Brain microvascular endothelial cell (primary cell): ENCODE measurements around the gene HNRNPH1.

Experiments used
- DNase-seq: peaks from one replicate; pipeline ENCODE4 v3.0.0-alpha.2; 2020
- H3K27ac ChIP-seq: fragments of 250-450 bp; sonication (Bioruptor Pico); 2 replicates; pipeline ENCODE4 v1.5.1; 2020; ENCODE audit warnings: mild to moderate bottlenecking, moderate library complexity
- H3K27me3 ChIP-seq: fragments of 250-450 bp; sonication (Bioruptor Pico); replicated peaks from 2 replicates; pipeline ENCODE4 v1.5.1; 2020; ENCODE audit warnings: mild to moderate bottlenecking
- H3K36me3 ChIP-seq: fragments of 250-450 bp; sonication (Bioruptor Pico); replicated peaks from 2 replicates; pipeline ENCODE4 v1.5.1; 2020; ENCODE audit warnings: mild to moderate bottlenecking
- H3K4me3 ChIP-seq: 2 replicates; pipeline ENCODE4 v1.5.1; 2011; ENCODE audit warnings: low read depth, mild to moderate bottlenecking, control low read depth, low read length, moderate library complexity
- CTCF ChIP-seq: IDR thresholded peaks from 2 replicates; pipeline ENCODE4 v1.5.1; 2011; ENCODE audit warnings: low read depth, mild to moderate bottlenecking, moderate library complexity, low read length, control low read depth, inconsistent platforms; ENCODE audit errors: missing control alignments
- in situ Hi-C: cut with HindIII; loops from 2 replicates; pipeline ENCODE4 v1.10.0; 2017; ENCODE audit warnings: low sequenced_read_pairs, low pct_ligation_motif_present

HNRNPH1 gene

GRCh38 chr5:179603308-179603707, 20.2 kb downstream of the HNRNPH1 start:
- in situ Hi-C loops: no loop called here
- H3K27ac ChIP-seq: no peak overlapping the region

DNA sequence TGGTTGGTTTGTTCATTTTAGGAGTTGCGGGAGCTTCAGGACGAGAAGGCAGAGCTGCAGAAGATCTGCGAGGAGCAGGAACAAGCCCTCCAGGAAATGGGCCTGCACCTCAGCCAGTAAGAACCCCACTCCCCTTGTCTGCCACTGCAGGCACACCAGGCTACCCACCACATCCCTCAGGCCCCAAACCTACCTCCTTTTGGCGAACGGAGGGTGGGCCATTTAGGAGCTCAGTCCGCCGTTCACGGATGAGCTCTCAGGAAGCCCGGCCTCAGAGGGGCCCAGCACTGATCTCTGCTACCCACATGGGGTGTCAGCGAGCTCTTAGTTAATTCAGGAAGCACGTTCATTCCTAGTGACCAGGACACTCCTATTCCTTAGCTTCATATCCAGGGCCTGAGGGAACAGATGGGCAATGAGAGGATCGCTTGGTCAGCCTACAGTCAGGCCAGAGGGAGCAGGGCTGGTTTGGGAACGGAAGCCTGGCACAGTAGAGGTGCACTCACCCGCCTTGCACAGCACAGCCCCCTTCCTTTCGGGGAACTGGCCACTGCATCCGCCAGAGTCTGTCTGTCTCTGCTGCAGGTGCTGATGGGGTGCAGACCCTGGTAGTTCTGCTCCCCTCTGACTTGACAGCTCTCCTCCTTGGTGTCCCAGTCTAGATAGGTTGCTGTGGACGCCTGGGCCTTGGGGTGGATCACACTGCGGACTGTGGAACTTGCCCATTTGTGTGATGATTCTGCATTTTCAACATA, 21.4 kb downstream of the HNRNPH1 start:
- no peak for TF ChIP-seq CTCF
- Histone ChIP-seq H3K4me3 (no peak overlapping the region), H3K27ac (no peak overlapping the region), H3K27me3 (no peaks in the 10 kb centered on the region), H3K36me3 (peaks cover 67% of the 10 kb centered on the region)
- DNase-seq: no peak
- in situ Hi-C loops: no loop called here

More at GRCh38 chr5:179603308-179603707, 20.2 kb downstream of the HNRNPH1 start:
- Histone ChIP-seq H3K4me3 (no peak overlapping the region), H3K36me3 (peaks cover 61% of the 10 kb centered on the region), H3K27me3 (no peaks in the 10 kb centered on the region)
- no peak for TF ChIP-seq CTCF
- DNase-seq: no peak

GRCh38 chr5:179599973-179600372, 23.5 kb downstream of the HNRNPH1 start:
- peaks cover 62% of the 10 kb centered on the region for H3K36me3 ChIP-seq
- H3K27ac ChIP-seq: no peak overlapping the region
- in situ Hi-C loops: no loop called here
- no peak overlapping the region for H3K4me3 ChIP-seq
- no peak for DNase-seq
- no peak for TF ChIP-seq CTCF
- no peaks in the 10 kb centered on the region for H3K27me3 ChIP-seq

DNA sequence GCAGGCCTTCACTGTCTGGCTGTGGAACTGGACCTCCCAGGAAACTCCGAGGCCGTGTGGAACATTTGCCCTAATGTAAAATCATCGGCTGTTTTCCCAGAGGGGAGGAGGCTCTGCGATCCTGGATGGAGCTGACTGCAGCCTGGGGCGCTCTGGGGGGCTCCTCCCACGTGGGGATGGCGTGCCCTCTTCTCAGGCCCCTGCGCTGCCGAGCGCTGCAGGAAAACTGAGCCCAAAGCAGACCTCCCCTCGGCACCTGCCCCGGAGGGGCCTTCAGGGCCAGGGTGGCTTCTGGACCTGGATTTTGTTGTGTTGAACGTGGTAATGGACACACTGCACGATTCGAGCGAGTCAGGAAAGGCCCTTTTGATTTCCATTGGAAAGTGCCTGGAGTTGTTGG, 23.9 kb downstream of the HNRNPH1 start:
- DNase-seq: no peak
- Histone ChIP-seq H3K36me3 (peaks cover 64% of the 10 kb centered on the region), H3K4me3 (no peak overlapping the region), H3K27me3 (no peaks in the 10 kb centered on the region), H3K27ac (no peak overlapping the region)
- in situ Hi-C loops: no loop called here
- no peak for TF ChIP-seq CTCF

GRCh38 chr5:179599100-179599499, 24.4 kb downstream of the HNRNPH1 start:
- DNase-seq: no peak

More at GRCh38 chr5:179599100-179599499, 24.4 kb downstream of the HNRNPH1 start:
- H3K36me3 ChIP-seq: peaks cover 61% of the 10 kb centered on the region
- H3K4me3 ChIP-seq: no peak overlapping the region
- no peak overlapping the region for H3K27ac ChIP-seq
- no peak for TF ChIP-seq CTCF
- in situ Hi-C loops: no loop called here
- no peaks in the 10 kb centered on the region for H3K27me3 ChIP-seq
